DOHH2 (cell line): Measurements from ENCODE around the gene FAM72B.
"Not testable (repeated sequence)": the region's sequence is repeated elsewhere in the genome, so short reads cannot be mapped to it uniquely, and the experiment has no call there.

Source experiments
- H3F3A ChIP-seq: fragments of 200-600 bp; sonication (generic), shearing (Covaris generic); 2 replicates; pipeline ENCODE4 v1.6.0; 2016; ENCODE audit warnings: antibody characterized with exemption, mild to moderate bottlenecking; ENCODE audit not compliant: control insufficient read depth, insufficient read depth
- H3K27ac ChIP-seq: fragments of 200-600 bp; sonication (generic); 2 replicates; pipeline ENCODE4 v1.5.1; 2014; ENCODE audit warnings: low read depth, mild to moderate bottlenecking, low read length, moderate library complexity
- H3K27me3 ChIP-seq: fragments of 200-600 bp; sonication (generic); 2 replicates; pipeline ENCODE4 v1.6.1; 2014; ENCODE audit warnings: mild to moderate bottlenecking, low read length, mixed read lengths; ENCODE audit not compliant: control insufficient read depth
- H3K36me3 ChIP-seq: fragments of 200-600 bp; sonication (generic); 2 replicates; pipeline ENCODE4 v1.6.1; 2014; ENCODE audit warnings: mild to moderate bottlenecking, low read length, moderate library complexity, mixed read lengths; ENCODE audit not compliant: control insufficient read depth
- H3K4me1 ChIP-seq: fragments of 200-600 bp; sonication (generic); 2 replicates; pipeline ENCODE4 v1.6.1; 2014; ENCODE audit warnings: mild to moderate bottlenecking, low read length, mixed read lengths; ENCODE audit not compliant: control insufficient read depth
- H3K4me2 ChIP-seq: fragments of 200-600 bp; sonication (generic); 2 replicates; pipeline ENCODE4 v1.6.0; 2014; ENCODE audit warnings: mild to moderate bottlenecking, low read length, moderate library complexity
- H3K4me3 ChIP-seq: fragments of 200-600 bp; sonication (generic); 2 replicates; pipeline ENCODE4 v1.5.1; 2014; ENCODE audit warnings: mild to moderate bottlenecking, low read length, mixed read lengths
- H3K79me2 ChIP-seq: fragments of 200-600 bp; sonication (generic); 2 replicates; pipeline ENCODE4 v1.6.1; 2014; ENCODE audit warnings: mild to moderate bottlenecking, low read length, mixed read lengths; ENCODE audit not compliant: control insufficient read depth
- H3K9me2 ChIP-seq: fragments of 200-600 bp; sonication (generic); replicated peaks from 2 replicates; pipeline ENCODE4 v1.6.1; 2014; ENCODE audit warnings: mild to moderate bottlenecking, low read length, mixed read lengths; ENCODE audit not compliant: control insufficient read depth
- H3K9me3 ChIP-seq: fragments of 200-600 bp; sonication (generic); 2 replicates; pipeline ENCODE4 v1.6.1; 2014; ENCODE audit warnings: antibody characterized with exemption, low read length, mixed read lengths; ENCODE audit not compliant: control insufficient read depth, insufficient read depth
- H4K20me1 ChIP-seq: fragments of 200-600 bp; sonication (generic); 2 replicates; pipeline ENCODE4 v1.6.0; 2014; ENCODE audit warnings: low read depth, mild to moderate bottlenecking, antibody characterized with exemption, low read length, moderate library complexity; ENCODE audit not compliant: control insufficient read depth, insufficient read depth

Gene FAM72B

DNA sequence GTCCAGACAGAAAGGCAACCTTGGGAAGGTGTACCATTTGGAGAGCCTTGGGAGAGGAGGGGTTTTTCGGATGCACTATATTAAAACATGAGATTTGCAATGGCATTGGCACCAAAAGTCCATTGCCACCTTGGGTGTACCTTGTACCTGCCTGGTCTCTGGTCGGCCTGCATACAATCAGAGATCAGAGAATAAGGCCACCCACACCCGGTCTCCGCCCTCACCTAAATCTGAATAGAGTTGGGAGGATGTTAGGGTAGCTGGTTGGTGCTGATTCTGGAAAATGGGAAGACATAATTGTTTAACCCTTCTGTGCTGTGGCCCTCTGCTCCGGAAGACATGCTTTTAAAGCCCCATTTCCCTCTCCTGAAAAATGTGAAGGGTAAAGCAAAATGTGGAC, 3.8 kb upstream of the FAM72B start:
- H4K20me1 ChIP-seq, H3K27ac ChIP-seq, H3K9me3 ChIP-seq, H3F3A ChIP-seq, H3K4me3 ChIP-seq, H3K79me2 ChIP-seq, H3K36me3 ChIP-seq, H3K9me2 ChIP-seq, H3K4me1 ChIP-seq, H3K27me3 ChIP-seq: not testable (repeated sequence)
- peak overlapping the region; percentile 19; the same call in 1 of the 2 replicates for H3K4me2 ChIP-seq

GRCh38 chr1:121186191-121186590, 2.1 kb upstream of the FAM72B start:
- not testable (repeated sequence) for H3K9me3 ChIP-seq, H3K4me3 ChIP-seq, H3K4me2 ChIP-seq

DNA sequence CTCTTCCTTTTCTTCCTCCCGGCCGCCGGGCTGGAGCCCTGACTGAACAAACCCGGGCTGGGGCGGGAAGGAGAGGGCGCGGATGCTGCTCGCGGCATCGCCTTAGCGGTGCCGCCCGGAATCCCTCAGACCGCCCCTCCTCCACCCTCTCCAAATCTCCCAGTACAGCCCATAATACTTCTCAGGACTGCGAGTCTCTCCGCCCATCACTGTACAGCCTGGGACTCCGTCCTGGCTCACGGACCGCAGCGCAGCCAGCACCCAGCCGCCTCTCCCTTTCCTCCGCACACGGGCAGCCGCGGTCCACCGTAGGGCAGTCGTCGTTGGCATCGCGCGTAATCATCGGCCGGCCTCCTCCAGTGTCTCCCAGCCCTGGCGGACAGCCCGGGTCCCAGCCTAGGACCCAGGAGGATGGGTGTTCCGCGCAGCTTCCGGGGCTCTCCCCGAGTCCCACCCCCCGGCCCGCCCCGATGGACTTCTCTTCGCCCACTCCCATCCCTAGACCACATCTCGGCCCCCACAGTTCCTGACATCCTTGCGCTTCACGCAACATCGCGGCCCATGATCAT, 1.1 kb upstream of the FAM72B start:
- not testable (repeated sequence) for H3K9me2 ChIP-seq, H3K4me1 ChIP-seq, H3K4me2 ChIP-seq, H3K36me3 ChIP-seq, H3K27me3 ChIP-seq, H3K79me2 ChIP-seq, H3K9me3 ChIP-seq, H3K27ac ChIP-seq, H3K4me3 ChIP-seq, H3F3A ChIP-seq, H4K20me1 ChIP-seq

More at GRCh38 chr1:121186191-121186590, 2.1 kb upstream of the FAM72B start:
- H3K27me3 ChIP-seq, H4K20me1 ChIP-seq, H3K9me2 ChIP-seq, H3K27ac ChIP-seq, H3K79me2 ChIP-seq, H3F3A ChIP-seq, H3K4me1 ChIP-seq, H3K36me3 ChIP-seq: not testable (repeated sequence)

GRCh38 chr1:121183867-121184266, 273 bp downstream of the FAM72B start:
- H3K27ac ChIP-seq, result peak overlapping the region; percentile 51
- H3K4me1 ChIP-seq, H4K20me1 ChIP-seq, H3K36me3 ChIP-seq, H3F3A ChIP-seq, H3K9me3 ChIP-seq, H3K9me2 ChIP-seq, H3K27me3 ChIP-seq, H3K79me2 ChIP-seq: not testable (repeated sequence)
- H3K4me2 ChIP-seq, result peak overlapping the region; percentile 42
- H3K4me3 ChIP-seq, result peak overlapping the region; percentile 68

GRCh38 chr1:121178197-121178596, 5.9 kb downstream of the FAM72B start:
- not testable (repeated sequence) for H3K4me1 ChIP-seq, H4K20me1 ChIP-seq, H3F3A ChIP-seq, H3K27ac ChIP-seq, H3K4me2 ChIP-seq, H3K27me3 ChIP-seq, H3K36me3 ChIP-seq, H3K79me2 ChIP-seq, H3K4me3 ChIP-seq, H3K9me2 ChIP-seq, H3K9me3 ChIP-seq

DNA sequence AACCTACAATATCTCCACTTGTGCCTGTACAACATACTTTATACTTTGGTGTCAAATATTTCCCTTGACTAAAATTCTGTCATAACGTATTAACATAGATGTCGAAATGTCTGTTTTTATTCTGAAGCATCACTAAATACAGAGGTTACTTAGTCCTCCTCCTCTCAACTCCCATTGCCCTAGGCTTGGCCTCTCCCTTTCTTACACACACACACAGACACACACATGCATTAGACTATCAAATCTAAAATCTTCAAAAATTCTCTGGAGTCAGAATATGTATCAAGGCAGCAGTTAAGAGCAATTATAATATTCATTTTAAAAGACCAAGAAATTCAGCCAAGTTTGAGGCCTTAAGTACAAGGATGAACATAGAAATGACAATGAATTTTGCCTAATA, 7.5 kb downstream of the FAM72B start:
- H3K4me3 ChIP-seq, H3K79me2 ChIP-seq, H3K9me3 ChIP-seq, H4K20me1 ChIP-seq, H3K27me3 ChIP-seq, H3K4me2 ChIP-seq, H3K4me1 ChIP-seq, H3K27ac ChIP-seq, H3F3A ChIP-seq, H3K36me3 ChIP-seq, H3K9me2 ChIP-seq: not testable (repeated sequence)

- H3K9me2 ChIP-seq, H3F3A ChIP-seq, H3K79me2 ChIP-seq, H3K4me1 ChIP-seq, H3K36me3 ChIP-seq, H3K4me2 ChIP-seq, H3K4me3 ChIP-seq, H4K20me1 ChIP-seq, H3K9me3 ChIP-seq, H3K27ac ChIP-seq, H3K27me3 ChIP-seq: not testable (repeated sequence)
These were observed 15.9 kb downstream of the FAM72B start for GRCh38 chr1:121168152-121168668.

DNA sequence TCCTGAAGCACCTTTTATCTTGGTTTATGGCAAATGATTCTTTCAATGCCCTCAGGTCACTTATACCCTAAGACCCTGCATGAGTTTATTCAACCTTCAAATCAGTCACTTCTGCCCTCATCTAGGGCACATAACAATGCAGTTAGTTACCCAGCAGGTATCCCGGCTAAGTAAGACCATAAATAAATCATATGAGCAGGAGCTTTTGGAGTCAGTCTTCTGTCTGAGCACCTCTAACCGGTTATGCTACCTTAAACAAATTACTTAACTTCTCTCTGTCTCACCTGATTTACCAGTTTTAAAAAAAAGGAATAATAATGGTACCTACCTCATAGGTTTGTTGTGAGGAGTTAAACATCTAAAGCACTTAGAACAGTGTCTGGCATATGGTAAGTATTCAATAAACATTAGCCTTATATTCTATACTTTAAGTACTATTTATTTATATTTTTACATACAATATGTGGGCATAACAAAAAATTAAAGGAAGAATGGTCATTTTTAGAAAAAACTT, 16.9 kb downstream of the FAM72B start:
- H3K4me1 ChIP-seq, H3K4me2 ChIP-seq, H3K27ac ChIP-seq, H3K9me2 ChIP-seq, H3K27me3 ChIP-seq, H4K20me1 ChIP-seq, H3K79me2 ChIP-seq, H3K36me3 ChIP-seq, H3K4me3 ChIP-seq, H3F3A ChIP-seq, H3K9me3 ChIP-seq: not testable (repeated sequence)
